PFSK-1 (cell line): ENCODE measurements around the gene MOBP.

ENCODE experiments used
- FOXP2 ChIP-seq: optimal IDR thresholded peaks from 2 replicates; pipeline ENCODE3; 2011; ENCODE audit warnings: borderline replicate concordance, control low read depth, inconsistent platforms; ENCODE audit not compliant: insufficient read depth; ENCODE audit errors: extremely low read length, extremely low read depth
- POLR2AphosphoS5 ChIP-seq: IDR thresholded peaks from 2 replicates; pipeline ENCODE4 v1.6.1; 2012; ENCODE audit warnings: low read depth, mild to moderate bottlenecking, control low read depth, low read length, moderate library complexity
- SIN3A ChIP-seq: IDR thresholded peaks from 2 replicates; pipeline ENCODE4 v1.6.1; 2012; ENCODE audit warnings: mild to moderate bottlenecking, low read length, moderate library complexity, borderline replicate concordance; ENCODE audit not compliant: insufficient read depth
- TAF1 ChIP-seq: IDR thresholded peaks from 2 replicates; pipeline ENCODE4 v1.6.1; 2012; ENCODE audit warnings: low read length, control low read depth, borderline replicate concordance; ENCODE audit not compliant: insufficient read depth
- TF ChIP-seq, protein P1 (sequence below), 2 experiments: IDR thresholded peaks; 2 replicates each; pipeline versions ENCODE4 v1.6.1 to v1.8.0; 2011 to 2012; ENCODE audit warnings: low read depth in 2 of 2, low read length in 2 of 2, control low read depth in 1 of 2, inconsistent platforms in 1 of 2, mild to moderate bottlenecking in 1 of 2, moderate library complexity in 1 of 2; ENCODE audit not compliant: insufficient read depth in 1 of 2

The MOBP gene

DNA sequence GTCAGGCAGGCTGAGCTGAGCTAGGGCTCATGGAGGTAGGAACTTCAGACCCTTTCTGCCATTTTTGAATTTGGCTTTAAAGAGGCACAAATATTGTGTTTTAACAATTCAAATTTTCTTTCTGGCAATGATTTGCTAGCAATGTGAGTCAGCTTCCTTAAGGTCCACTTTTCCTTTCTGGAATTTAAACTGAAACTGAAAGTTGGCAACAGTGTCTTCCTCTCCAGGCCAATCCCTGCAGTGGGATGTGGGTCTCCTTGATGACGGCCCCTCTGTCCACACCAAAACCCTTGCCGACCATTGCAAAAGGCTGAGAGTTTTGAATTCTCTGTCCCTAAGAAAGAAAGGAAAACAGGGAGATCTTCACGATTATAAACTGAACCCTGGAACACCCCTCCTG, 33.8 kb upstream of the MOBP start:
- no peak for TF ChIP-seq POLR2AphosphoS5
- TF ChIP-seq FOXP2, result no peak
- no peak for TF ChIP-seq SIN3A
- no peak for TF ChIP-seq TAF1
- TF ChIP-seq, protein P1, sequence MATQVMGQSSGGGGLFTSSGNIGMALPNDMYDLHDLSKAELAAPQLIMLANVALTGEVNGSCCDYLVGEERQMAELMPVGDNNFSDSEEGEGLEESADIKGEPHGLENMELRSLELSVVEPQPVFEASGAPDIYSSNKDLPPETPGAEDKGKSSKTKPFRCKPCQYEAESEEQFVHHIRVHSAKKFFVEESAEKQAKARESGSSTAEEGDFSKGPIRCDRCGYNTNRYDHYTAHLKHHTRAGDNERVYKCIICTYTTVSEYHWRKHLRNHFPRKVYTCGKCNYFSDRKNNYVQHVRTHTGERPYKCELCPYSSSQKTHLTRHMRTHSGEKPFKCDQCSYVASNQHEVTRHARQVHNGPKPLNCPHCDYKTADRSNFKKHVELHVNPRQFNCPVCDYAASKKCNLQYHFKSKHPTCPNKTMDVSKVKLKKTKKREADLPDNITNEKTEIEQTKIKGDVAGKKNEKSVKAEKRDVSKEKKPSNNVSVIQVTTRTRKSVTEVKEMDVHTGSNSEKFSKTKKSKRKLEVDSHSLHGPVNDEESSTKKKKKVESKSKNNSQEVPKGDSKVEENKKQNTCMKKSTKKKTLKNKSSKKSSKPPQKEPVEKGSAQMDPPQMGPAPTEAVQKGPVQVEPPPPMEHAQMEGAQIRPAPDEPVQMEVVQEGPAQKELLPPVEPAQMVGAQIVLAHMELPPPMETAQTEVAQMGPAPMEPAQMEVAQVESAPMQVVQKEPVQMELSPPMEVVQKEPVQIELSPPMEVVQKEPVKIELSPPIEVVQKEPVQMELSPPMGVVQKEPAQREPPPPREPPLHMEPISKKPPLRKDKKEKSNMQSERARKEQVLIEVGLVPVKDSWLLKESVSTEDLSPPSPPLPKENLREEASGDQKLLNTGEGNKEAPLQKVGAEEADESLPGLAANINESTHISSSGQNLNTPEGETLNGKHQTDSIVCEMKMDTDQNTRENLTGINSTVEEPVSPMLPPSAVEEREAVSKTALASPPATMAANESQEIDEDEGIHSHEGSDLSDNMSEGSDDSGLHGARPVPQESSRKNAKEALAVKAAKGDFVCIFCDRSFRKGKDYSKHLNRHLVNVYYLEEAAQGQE (IDR thresholded peaks at IDR 0.05; ENCODE audit: insufficient read depth in 1 of 2, low read depth in 2 of 2, low read length in 2 of 2), result no peak

DNA sequence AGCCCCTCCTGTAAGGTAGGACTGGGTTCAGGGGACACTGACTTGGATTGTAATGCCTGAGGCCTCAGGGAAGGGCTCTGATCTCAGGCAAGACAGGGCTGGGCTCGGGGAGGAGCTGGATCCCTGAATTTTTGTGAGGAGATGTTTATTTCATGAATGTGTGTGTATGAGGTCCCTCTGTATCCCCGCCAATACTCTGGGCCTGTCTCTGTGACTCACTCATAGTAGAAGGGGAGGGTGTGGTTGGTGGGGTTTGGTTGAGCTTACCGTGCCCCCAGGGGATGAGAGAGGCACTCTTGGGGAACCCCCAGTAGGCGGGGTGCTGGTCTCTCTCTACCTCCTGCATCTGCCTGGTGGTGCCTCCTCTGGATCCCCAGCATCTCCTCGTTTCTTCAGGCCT, 32.9 kb upstream of the MOBP start:
- TF ChIP-seq SIN3A (no peak), TAF1 (no peak), FOXP2 (no peak), POLR2AphosphoS5 (no peak)
- TF ChIP-seq, protein P1 (IDR thresholded peaks at IDR 0.05; ENCODE audit: insufficient read depth in 1 of 2, low read depth in 2 of 2, low read length in 2 of 2), result no peak

DNA sequence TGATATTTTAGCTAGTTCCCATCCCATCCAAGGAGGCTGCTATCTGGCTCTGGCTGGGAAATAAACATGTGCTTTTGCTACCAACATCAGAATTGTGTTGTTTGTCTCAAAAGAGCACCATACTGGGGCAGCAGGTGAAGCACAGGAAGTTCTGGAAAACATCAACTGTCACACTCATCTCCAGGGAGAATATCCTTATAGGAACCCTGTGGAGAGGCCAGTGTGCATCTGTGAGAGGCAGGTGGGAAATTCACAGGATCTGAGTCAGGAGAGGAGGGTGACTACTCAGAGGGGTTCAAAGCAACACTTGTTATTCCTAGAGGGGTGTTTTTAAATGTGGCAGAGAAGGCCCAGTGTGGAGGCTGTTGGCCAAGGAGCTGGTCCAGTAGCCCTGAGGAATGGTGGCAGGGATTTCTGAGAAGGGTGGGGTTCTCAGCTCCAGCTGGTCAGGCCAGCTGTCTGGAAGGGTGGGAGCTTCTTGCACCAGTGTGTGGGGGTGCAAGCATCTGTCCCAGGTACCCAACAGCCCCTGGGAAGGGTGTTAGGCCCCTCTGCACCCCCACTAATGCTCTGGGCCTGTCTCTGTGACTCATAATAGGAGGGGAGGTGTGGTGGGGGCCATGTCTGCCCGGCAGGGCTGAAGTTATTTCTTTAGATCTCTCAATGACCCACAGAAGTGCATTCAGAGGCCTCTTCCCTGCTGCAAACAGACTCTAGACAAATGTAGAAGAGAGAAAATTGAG, 32.3 kb upstream of the MOBP start:
- no peak for TF ChIP-seq POLR2AphosphoS5
- no peak for TF ChIP-seq SIN3A

DNA sequence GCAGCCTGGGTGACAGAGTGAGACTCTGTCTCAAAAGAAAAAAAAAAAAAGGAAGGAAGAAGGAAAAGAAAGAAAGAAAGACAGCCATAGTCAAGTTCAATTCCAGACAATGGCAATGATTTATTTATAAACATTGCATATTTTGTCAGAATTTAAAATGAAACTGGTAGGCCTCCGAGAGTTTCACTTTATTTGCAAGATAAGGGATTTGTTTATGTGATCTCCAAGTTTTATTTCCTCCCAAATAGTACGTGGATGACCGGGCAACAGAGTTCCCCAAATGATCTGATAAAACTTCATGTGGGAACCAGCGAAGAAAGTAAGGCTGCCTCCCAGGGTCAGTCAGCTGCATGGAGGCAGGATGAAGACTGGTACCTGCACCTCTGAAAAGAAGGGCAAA, 28.6 kb upstream of the MOBP start:
- TF ChIP-seq SIN3A, result no peak
- no peak for TF ChIP-seq FOXP2
- TF ChIP-seq, protein P1 (IDR thresholded peaks at IDR 0.05; ENCODE audit: insufficient read depth in 1 of 2, low read depth in 2 of 2, low read length in 2 of 2), result no peak
- no peak for TF ChIP-seq POLR2AphosphoS5
- TF ChIP-seq TAF1, result no peak

DNA sequence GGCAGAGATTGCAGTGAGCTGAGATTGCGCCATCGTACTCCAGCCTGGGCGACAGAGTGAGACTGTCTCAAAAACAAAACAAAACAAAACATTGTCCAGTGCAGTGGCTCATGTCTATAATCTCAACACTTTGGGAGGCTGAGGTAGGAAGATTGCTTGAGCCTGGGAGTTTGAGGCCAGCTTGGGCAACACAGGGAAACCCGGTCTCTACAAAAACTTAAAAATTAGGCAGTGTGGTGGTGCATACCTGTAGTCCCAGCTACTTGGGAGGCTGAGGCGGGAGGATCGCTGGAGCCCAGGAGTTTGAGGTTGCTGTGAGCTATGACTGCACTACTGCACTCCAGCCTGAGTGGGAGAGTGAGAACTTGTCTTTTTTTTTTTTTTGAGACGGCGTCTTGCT, 27.2 kb upstream of the MOBP start:
- TF ChIP-seq, protein P1 (IDR thresholded peaks at IDR 0.05; ENCODE audit: insufficient read depth in 1 of 2, low read depth in 2 of 2, low read length in 2 of 2), result no peak
- no peak for TF ChIP-seq POLR2AphosphoS5
- no peak for TF ChIP-seq TAF1
- TF ChIP-seq SIN3A, result no peak
- TF ChIP-seq FOXP2, result no peak
